H9 (cell line): ENCODE measurements around the gene FAM237B. TPM values are rescaled to one million over a fixed set of nuclear protein-coding genes. Genes with fewer than 3 reads are reported as not detected.

Experiments
- DNase-seq: peaks from one replicate; pipeline ENCODE4 v3.0.0-alpha.2; 2017
- H2AFZ ChIP-seq: one replicate; pipeline ENCODE4 v1.6.1; 2013; ENCODE audit warnings: mild to moderate bottlenecking, low read length, control low read depth, moderate library complexity
- H2AK5ac ChIP-seq: 2 replicates; pipeline ENCODE4 v1.6.1; 2013; ENCODE audit warnings: low read length, control low read depth, mixed read lengths; ENCODE audit not compliant: insufficient read length
- H2BK120ac ChIP-seq: one replicate; pipeline ENCODE4 v1.6.1; 2013; ENCODE audit warnings: low read depth, mild to moderate bottlenecking, low read length, control low read depth, inconsistent platforms; ENCODE audit not compliant: poor library complexity, severe bottlenecking
- H2BK12ac ChIP-seq: 2 replicates; pipeline ENCODE4 v1.6.1; 2013; ENCODE audit warnings: low read length, control low read depth, mixed read lengths, low read depth; ENCODE audit not compliant: insufficient read length
- H2BK15ac ChIP-seq: 2 replicates; pipeline ENCODE4 v1.6.1; 2013; ENCODE audit warnings: low read depth, low read length, control low read depth
- H2BK20ac ChIP-seq: one replicate; pipeline ENCODE4 v1.6.1; 2013; ENCODE audit warnings: low read depth, mild to moderate bottlenecking, low read length, control low read depth, inconsistent platforms; ENCODE audit not compliant: poor library complexity, severe bottlenecking
- H2BK5ac ChIP-seq: 2 replicates; pipeline ENCODE4 v1.6.1; 2013; ENCODE audit warnings: low read length, control low read depth, mixed read lengths; ENCODE audit not compliant: insufficient read length
- H3K14ac ChIP-seq: 2 replicates; pipeline ENCODE4 v1.6.1; 2013; ENCODE audit warnings: low read length, control low read depth; ENCODE audit not compliant: insufficient read depth
- H3K18ac ChIP-seq: 2 replicates; pipeline ENCODE4 v1.6.1; 2013; ENCODE audit warnings: low read depth, mild to moderate bottlenecking, mixed read lengths, low read length, control low read depth; ENCODE audit not compliant: insufficient read length
- H3K23ac ChIP-seq: 2 replicates; pipeline ENCODE4 v1.6.1; 2013; ENCODE audit warnings: low read length, control low read depth, mixed read lengths, low read depth; ENCODE audit not compliant: insufficient read length
- H3K23me2 ChIP-seq: 2 replicates; pipeline ENCODE4 v1.6.1; 2013; ENCODE audit warnings: low read depth, mild to moderate bottlenecking, mixed read lengths, low read length, control low read depth; ENCODE audit not compliant: insufficient read length, poor library complexity, severe bottlenecking
- H3K27ac ChIP-seq: 2 replicates; pipeline ENCODE4 v1.5.1; 2013; ENCODE audit warnings: low read length, control low read depth, mixed read lengths, low read depth; ENCODE audit not compliant: insufficient read length
- H3K27me3 ChIP-seq: 2 replicates; pipeline ENCODE4 v1.6.1; 2013; ENCODE audit warnings: low read length, control low read depth, inconsistent platforms; ENCODE audit not compliant: insufficient read depth
- H3K4ac ChIP-seq: 2 replicates; pipeline ENCODE4 v1.6.1; 2013; ENCODE audit warnings: low read depth, mild to moderate bottlenecking, control low read depth, inconsistent platforms, low read length, moderate library complexity
- H3K4me1 ChIP-seq: 2 replicates; pipeline ENCODE4 v1.6.1; 2013; ENCODE audit warnings: low read length, control low read depth, inconsistent platforms; ENCODE audit not compliant: insufficient read depth
- H3K4me2 ChIP-seq: 2 replicates; pipeline ENCODE4 v1.6.1; 2013; ENCODE audit warnings: low read length, control low read depth, mixed read lengths; ENCODE audit not compliant: insufficient read length, insufficient read depth
- H3K56ac ChIP-seq: 2 replicates; pipeline ENCODE4 v1.6.1; 2013; ENCODE audit warnings: low read depth, mild to moderate bottlenecking, mixed read lengths, low read length, control low read depth; ENCODE audit not compliant: insufficient read length
- H3K79me1 ChIP-seq: 2 replicates; pipeline ENCODE4 v1.6.1; 2013; ENCODE audit warnings: low read depth, mild to moderate bottlenecking, moderate library complexity, low read length, control low read depth, inconsistent platforms; ENCODE audit not compliant: insufficient read depth, poor library complexity, severe bottlenecking
- H3K79me2 ChIP-seq: 2 replicates; pipeline ENCODE4 v1.6.1; 2013; ENCODE audit warnings: low read length, control low read depth, inconsistent platforms; ENCODE audit not compliant: insufficient read depth
- H3K9ac ChIP-seq: 2 replicates; pipeline ENCODE4 v1.6.1; 2013; ENCODE audit warnings: low read length, control low read depth, mixed read lengths; ENCODE audit not compliant: insufficient read length; ENCODE audit errors: extremely low read depth
- H3K9me3 ChIP-seq: one replicate; pipeline ENCODE4 v1.6.1; 2013; ENCODE audit warnings: low read depth, low read length, inconsistent platforms; ENCODE audit not compliant: control insufficient read depth
- H3T11ph ChIP-seq: one replicate; pipeline ENCODE4 v1.6.1; 2013; ENCODE audit warnings: mild to moderate bottlenecking, low read length, control low read depth, inconsistent platforms
- H4K20me1 ChIP-seq: one replicate; pipeline ENCODE4 v1.6.1; 2013; ENCODE audit not compliant: control insufficient read depth, insufficient read length, insufficient read depth
- H4K5ac ChIP-seq: 2 replicates; pipeline ENCODE4 v1.6.1; 2013; ENCODE audit warnings: low read depth, mild to moderate bottlenecking, mixed read lengths, low read length, control low read depth; ENCODE audit not compliant: insufficient read length
- H4K8ac ChIP-seq: replicated peaks from 2 replicates; pipeline ENCODE4 v1.6.1; 2013; ENCODE audit warnings: low read length, control low read depth, mixed read lengths, low read depth; ENCODE audit not compliant: insufficient read length
- H4K91ac ChIP-seq: 2 replicates; pipeline ENCODE4 v1.6.1; 2013; ENCODE audit warnings: low read depth, mild to moderate bottlenecking, moderate library complexity, mixed read lengths, low read length, control low read depth; ENCODE audit not compliant: insufficient read length
- H3K27ac Mint-ChIP-seq, 3 experiments: 2 replicates in 2 of 3; 3 replicates in 1 of 3; pipeline ENCODE4 v1.8.0; 2020 to 2021; ENCODE audit warnings: mixed read lengths in 3 of 3, mild to moderate bottlenecking in 1 of 3, moderate library complexity in 1 of 3
- H3K27me3 Mint-ChIP-seq: 2 replicates; pipeline ENCODE4 v1.8.0; 2021; ENCODE audit warnings: low read depth, mild to moderate bottlenecking, moderate library complexity, mixed read lengths
- H3K36me3 Mint-ChIP-seq, 3 experiments: 2 replicates in 2 of 3; 3 replicates in 1 of 3; pipeline ENCODE4 v1.8.0; 2020 to 2021; ENCODE audit warnings: low read depth in 3 of 3, mixed read lengths in 3 of 3; ENCODE audit not compliant: insufficient read depth in 1 of 3
- H3K4me1 Mint-ChIP-seq, 2 experiments: 2 replicates each; pipeline ENCODE4 v1.8.0; 2020; ENCODE audit warnings: mixed read lengths in 2 of 2
- H3K4me3 Mint-ChIP-seq, 2 experiments: 2 replicates in 1 of 2; 3 replicates in 1 of 2; pipeline ENCODE4 v1.8.0; 2020 to 2021; ENCODE audit warnings: mild to moderate bottlenecking in 2 of 2, mixed read lengths in 2 of 2, moderate library complexity in 1 of 2
- H3K9me3 Mint-ChIP-seq, 2 experiments: 2 replicates in 1 of 2; 3 replicates in 1 of 2; pipeline ENCODE4 v1.8.0; 2020; ENCODE audit warnings: mild to moderate bottlenecking in 2 of 2, mixed read lengths in 2 of 2, moderate library complexity in 1 of 2
- CTCF ChIP-seq: fragments of 200-600 bp; sonication (generic); conservative IDR thresholded peaks from 3 replicates; pipeline ENCODE4 v1.8.0; 2021; ENCODE audit warnings: antibody characterized with exemption, mild to moderate bottlenecking
- total RNA-seq: library from RNA; stranded (reverse); gene quantifications from 2 replicates; pipeline ENCODE4 v1.2.1, GENCODE V29; 2021

The FAM237B gene
- total RNA-seq, 1 experiment from 2014 or later = not detected

GRCh38 chr7:90322837-90323236 is 1.7 kb upstream of the FAM237B start:
- Histone ChIP-seq H3K79me1 (no peaks in the 10 kb centered on the region), H2AK5ac (no peak overlapping the region), H3K14ac (no peak overlapping the region), H2BK5ac (no peak overlapping the region), H3K9ac (no peak overlapping the region), H3K27me3 (peaks cover 30% of the 10 kb centered on the region), H3T11ph (no peak overlapping the region), H4K20me1 (no peaks in the 10 kb centered on the region), H2BK120ac (no peak overlapping the region), H4K91ac (no peak overlapping the region), H3K79me2 (no peaks in the 10 kb centered on the region), H2BK12ac (no peak overlapping the region), H2AFZ (no peak overlapping the region), H3K18ac (no peak overlapping the region), H2BK20ac (no peak overlapping the region), H3K4ac (no peak overlapping the region), H3K23ac (no peak overlapping the region), H2BK15ac (no peak overlapping the region), H4K8ac (no peak overlapping the region), H3K4me2 (no peak overlapping the region), H3K4me1 (no peaks in the 10 kb centered on the region), H3K23me2 (peaks cover 5% of the 10 kb centered on the region), H3K27ac (no peak overlapping the region), H4K5ac (no peak overlapping the region), H3K9me3 (no peaks in the 10 kb centered on the region), H3K56ac (no peak overlapping the region)
- Mint-ChIP-seq H3K36me3 (no peaks in the 10 kb centered on the region; a peak in 1 of 7 replicates), H3K9me3 (no peaks in the 10 kb centered on the region), H3K27me3 (peaks cover 58% of the 10 kb centered on the region), H3K4me1 (peaks cover 13 to 14% of the 10 kb centered on the region in 2 experiments), H3K27ac (no peak overlapping the region), H3K4me3 (no peak overlapping the region)
- no peak for TF ChIP-seq CTCF
- DNase-seq = no peak
